Kidney capillary endothelial cell (primary cell): ENCODE results near the gene TREML1.
"Not testable (repeated sequence)": the region's sequence is repeated elsewhere in the genome, so short reads cannot be mapped to it uniquely, and the experiment has no call there.

Experiments used
- DNase-seq: peaks from one replicate; pipeline ENCODE4 v3.0.0-alpha.2; 2018; ENCODE audit warnings: low spot score

TREML1 gene, protein sequence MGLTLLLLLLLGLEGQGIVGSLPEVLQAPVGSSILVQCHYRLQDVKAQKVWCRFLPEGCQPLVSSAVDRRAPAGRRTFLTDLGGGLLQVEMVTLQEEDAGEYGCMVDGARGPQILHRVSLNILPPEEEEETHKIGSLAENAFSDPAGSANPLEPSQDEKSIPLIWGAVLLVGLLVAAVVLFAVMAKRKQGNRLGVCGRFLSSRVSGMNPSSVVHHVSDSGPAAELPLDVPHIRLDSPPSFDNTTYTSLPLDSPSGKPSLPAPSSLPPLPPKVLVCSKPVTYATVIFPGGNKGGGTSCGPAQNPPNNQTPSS

DNA sequence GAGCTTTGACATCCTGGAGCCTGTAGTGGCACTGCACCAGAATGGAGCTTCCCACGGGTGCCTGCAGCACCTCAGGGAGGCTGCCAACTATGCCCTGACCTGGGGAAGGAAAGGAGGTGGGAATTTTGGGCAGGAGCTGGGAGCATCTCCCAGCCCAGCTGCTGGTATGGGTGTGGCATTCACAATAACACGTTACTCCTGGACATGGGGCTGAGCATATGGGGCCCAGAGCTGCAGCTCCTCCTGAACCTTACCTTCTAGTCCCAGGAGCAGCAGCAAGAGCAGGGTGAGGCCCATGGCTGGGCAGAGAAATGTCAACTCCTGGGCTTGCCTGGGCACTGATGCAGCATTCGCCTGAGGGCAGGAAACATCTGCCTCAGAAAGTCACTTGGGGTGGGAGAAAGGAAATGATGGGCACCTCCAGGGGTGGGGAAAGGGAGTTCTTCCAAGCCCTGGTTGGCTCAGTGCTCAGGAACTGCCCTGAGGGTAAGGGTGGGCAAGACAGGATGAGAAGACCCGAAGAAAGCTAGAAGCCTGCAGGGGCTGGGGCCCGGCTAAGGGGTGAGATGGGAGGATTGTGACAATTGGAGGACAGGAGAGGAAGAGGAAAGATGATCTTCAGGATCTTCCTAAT lies at the start of gene TREML1:
TSS of gene TREML1 (minus strand) at position 356 of the 634 bp plus-strand sequence. CDS start at position 297, 59 bp downstream.
- DNase-seq, result no peak

DNA sequence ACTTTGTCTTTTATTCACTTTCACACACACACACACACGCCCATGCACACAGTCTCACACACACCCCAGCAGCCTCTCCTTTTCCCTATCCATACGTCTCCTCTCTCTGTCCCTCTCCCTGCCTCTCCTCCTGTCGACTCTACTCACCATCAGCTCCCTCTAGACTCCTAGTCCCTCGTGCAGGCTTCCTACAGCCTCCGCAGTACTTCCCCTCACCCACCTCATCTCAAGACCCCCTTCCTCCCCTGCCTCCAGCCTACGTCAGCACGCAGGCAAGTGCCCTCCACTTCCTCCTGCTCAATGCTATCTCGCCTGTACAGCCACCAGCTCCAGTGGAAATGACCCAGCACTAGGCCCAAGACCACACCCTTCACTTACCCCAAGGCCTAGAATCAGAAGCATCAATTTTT lies 47.6 kb upstream of the TREML1 start:
- no peak for DNase-seq

DNA sequence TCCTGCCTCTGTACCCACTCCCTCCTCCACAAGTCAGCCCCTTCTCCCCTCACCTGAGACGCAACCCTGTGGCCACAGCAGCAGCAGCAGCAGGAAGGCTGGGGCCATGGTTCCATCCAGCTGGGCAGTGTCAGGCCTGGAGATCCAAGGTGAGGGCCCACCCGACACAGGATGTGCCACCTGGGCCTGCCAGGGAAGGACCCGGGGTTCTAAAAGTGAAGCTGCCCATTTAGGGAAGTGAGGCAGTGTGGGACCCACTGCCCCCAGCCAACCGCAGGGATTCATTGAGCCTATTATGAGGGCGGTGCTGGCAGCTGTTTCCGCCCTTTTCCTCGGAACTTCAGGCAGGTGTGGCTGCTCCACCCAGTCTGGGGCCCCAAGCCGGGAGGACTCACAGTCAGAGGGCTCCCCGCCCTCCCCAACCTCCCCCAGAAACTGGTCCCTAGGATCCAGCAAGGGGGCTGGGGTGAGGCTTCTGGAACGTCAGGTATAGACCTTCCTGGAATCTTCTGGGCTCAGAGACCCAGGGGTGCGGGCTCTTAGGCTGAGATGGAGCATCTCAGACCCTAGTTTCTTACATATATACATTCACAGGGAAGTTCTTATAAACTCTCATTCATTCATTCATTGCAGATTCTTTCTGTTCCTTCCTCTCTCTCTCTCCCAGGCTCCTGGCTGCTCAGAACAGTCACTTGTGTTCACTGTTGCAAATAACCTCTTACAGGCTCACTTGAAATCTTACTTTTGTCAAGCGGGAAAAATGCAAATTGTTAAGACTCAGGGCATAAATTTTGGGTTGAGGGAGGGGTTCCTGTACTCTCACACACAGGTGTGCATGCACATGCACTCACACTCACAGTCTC lies 47.0 kb upstream of the TREML1 start, which contains the start of gene TREML2:
TSS of gene TREML2 (minus strand) at position 249 of the 863 bp plus-strand sequence. CDS start at position 108, 141 bp downstream.
- no peak for DNase-seq

DNA sequence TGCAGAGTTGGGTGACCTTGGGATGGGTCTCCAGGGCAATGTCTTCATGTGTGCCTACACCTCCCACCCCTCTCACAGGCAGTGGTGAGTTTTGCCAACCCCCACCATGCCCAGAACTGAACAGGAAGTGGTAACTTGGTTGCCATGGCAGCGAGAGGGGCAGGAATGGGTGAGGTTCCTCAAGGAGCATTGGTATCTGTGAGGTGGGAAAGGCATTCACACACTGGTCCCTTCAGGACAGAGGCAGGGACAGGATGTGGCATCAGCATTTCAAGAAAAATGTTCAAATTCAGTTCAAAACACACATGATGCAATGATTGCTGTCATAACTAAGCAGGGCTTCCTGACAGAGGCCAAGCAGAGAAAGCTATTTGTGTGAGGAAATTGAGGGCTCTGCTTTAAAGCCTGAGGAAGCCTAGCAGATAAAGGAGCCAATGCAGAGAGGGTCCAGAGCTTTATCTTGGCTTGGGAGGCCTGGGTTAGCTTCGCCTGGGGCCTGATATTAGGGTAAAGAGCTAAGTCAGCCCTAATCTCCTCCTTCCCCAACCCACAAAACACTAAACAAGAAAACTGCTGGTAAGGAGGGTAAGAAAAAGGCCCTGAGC lies 46.3 kb upstream of the TREML1 start:
- no peak for DNase-seq

DNA sequence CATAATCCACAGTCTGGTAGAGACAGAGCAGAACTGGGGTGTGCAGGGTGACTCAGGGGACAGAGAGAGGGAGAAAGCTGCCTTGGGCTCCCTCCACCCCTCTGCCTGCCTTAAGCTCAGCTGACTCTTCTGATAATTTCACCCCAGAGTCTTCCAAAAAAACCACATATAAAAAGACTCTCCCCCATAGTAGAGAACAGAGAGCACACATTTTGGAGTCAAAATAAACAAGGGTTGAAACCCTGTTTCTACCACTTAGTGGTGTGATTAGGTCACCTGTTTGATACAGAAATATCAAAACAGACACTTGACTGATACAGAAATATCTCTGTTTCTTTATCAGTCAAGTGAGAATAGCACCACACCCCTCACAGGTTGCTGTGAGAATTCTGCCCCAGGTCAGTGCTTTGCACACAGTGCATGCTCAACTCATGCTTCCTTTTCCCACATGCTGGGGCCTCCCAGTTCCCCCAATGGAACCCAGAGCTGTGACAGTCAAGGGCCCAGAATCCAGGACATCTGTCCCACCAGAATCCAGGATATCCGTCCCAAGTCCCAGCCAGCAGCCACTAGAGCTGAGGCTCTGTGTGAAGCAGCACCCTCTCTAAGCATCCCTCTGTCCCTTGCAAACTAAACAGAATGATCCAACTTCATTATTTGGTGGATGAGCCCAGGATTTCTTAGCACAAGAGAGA lies 45.6 kb upstream of the TREML1 start:
- DNase-seq, result no peak

DNA sequence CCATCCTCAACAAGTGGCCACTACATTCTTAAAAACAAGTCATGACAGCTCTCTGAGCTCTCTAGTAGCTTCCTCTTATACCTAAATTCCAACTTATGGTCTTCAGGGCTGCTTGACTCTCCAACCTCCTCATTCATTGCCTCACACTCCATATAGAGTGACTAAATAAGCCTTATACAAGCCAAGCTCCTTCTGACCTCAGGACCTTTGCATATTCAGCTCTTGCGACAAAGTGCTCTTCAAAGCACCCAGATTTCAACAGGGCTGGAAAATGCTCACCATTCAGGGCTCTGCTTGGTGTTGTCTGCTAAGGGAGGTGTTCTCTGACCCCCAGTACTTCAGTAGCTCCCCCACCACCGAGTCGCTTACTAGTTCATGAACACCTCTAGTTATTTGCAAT lies 43.1 kb upstream of the TREML1 start:
- no peak for DNase-seq

DNA sequence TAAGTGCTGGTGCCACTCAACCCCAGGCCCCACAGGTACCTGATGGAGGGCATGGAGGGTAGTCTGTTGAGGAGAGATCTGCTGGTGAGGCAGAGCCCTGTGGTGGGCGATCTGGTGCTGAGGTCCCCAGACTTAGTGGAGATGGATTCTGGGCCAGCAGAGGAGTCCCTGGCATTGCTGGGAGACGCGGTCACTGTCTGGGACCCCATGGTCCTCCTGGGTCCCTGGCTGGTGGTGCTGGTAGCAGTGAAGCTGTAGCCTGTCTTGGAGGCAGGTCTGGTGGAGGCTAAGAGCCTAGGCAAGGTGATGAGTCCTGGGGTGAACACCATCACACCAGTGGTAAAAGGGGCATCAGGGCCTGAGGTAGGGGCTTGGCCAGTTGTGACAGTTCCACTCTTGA lies 40.2 kb upstream of the TREML1 start:
- no peak for DNase-seq

DNA sequence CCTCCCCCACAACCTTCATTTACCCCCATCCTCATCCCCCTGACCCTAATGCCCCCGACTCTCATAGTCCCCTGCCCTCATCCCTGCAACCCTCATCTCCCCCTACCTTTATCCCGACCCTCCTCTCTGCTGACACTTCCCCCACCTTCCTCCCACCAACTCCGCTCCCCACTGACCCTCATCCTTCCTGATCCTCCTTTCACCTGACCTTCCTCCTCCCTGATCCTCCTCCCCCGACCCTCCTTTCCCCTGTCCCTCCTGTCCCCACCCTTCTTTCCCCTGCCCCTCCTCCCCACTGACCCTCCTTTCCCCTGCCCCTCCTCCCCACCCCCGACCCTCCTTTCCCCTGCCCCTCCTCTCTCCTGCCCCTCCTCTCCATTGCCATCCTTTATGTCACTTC lies 39.7 kb upstream of the TREML1 start:
- DNase-seq, result no peak

DNA sequence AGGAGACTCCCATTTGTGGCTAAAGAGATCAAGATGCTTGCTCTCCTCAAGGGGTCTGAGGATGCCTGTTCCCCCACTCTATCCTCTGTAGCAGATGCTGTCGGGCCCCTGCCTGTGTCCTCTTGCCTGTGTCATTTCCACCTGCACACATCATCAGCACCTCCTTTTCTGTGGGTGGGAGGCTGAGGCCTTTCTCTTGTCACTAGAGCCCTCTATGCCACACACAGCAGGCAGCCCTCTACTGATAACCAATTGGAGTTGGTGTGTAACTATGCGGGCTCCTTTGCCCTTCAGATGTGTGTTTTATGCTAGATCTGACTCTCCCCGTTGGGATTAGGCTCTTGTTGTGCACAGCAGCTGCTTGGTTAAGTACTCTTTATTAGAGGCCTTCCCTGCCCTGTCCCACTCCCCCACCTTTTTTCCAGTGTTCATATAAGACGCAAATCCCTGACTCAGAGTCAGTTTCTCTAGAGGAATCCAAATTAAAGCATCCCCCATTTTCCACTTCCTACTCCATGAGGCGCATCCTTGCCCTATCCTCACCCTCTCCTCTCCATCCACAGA lies 39.1 kb upstream of the TREML1 start:
- DNase-seq, result no peak

DNA sequence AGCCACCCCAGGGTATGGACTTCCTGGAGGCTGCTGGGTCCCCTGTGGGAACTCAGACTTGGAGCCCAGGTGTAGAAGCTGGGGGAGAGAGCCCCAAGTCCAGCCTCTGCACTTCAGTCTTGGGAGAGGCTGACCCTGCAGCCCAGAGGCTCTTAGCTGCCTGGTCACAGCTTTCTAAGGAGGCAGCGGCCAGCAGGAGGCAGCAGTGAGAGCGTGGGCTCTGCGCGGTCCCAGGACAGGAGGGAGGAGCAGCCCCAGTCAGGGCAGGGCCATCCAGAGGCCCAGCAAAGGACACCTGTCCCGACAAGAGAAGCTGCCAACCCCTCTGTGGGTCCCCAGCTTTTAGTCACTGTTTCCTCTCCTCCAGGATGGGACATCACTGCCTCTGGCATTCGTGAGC lies 37.4 kb upstream of the TREML1 start:
- DNase-seq, result peak; percentile 12

DNA sequence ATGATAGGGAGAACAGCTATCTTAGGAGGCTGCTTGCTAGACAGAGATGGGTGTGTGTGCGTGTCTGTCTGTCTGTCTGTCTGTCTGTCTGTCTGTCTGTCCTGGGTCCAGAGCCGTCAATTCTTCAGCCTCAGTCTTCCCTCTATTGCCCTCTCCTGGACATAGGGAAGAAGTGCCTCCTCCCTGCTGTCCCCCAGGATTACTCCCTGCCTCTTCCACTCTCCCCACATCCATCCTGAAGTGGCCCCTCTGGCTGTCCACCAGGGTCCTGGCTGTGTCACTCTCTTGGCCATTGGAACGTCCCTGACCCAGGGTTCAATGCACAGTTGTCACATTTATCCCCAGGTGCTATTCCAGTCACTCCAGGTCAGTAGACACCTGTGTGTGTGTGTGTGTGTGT lies 36.6 kb upstream of the TREML1 start:
- no peak for DNase-seq

DNA sequence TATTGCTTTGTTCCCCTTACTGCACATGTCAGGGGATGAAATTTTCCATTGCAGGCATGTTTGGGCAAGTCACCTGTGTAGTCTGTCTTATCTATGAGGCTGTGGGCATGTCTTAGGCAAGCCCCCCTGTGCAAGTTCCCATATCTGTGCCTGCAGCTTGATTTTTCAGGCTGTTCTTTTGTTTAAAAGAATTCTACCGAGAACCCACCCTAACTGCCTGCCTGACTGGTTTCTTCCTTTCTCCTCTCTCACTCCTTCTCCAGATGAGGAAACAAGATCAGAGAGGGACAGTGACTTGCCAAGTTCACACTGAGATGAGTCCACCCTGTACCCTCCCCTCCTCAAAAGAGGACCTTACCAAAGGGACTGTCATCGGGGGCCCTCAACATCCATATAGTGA lies 35.8 kb upstream of the TREML1 start:
- DNase-seq, result no peak

DNA sequence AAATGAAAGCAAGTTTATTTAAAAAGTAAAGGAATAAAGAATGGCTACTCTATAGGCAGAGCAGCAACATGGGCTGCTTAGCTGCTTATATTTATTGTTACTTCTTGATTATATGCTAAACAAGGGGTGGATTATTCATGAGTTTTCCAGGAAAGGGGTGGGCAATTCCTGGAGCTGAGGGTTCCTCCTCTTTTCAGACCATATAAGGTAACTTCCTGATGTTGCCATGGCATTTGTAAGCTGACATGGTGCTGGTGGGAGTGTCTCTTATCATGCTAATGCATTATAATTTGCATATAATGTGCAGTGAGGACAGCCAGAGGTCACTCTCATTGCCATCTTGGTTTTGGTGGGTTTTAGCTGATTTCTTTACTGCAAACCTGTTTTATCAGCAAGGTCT lies 34.9 kb upstream of the TREML1 start:
- DNase-seq, result not testable (repeated sequence)

DNA sequence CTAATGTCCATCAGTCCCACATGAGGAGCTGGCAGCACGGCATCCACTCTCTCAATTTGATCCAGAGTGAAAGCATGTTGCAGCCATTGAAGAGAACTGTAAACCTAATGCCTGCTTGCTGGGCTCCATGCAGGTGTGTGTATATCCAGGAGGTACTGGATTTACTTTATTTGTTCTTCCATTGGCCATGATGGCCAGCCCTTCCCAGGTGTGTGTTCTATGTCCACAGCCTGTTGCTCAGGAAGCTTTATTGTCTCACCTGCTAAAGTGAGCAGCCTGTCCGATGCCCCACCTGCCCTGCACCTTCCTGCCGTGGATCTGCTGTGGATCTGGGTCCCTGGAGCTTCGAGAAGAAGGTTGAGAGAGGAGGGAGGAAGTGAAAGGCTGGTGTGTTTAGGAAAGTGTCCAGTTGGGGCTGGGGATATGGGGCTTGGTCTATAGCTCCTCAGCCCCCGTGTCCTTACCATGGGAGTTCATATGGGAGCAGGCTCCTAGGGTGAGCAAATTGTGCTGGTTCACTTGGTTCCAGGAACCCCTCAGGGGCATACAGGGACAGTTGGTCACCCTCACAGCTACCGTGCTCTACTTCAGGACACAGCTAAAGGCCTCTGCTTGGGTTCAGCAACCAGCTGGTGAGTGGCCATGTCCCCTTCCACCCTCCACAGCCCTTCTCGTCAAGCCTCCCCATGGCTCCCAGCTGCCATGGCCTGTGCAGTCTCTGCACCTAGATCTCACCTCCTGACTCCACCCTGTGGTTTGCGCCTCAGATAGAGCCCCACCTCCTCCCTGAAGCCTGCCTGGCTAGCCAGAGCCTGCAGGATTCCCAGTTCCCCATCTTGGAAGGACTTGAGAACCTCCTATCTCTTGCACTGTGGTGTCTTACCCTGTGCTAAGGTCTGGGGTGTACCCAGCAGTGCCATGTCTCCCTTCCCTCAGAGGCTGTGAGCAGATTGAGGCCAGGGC lies 34.1 kb upstream of the TREML1 start:
- DNase-seq, result no peak

DNA sequence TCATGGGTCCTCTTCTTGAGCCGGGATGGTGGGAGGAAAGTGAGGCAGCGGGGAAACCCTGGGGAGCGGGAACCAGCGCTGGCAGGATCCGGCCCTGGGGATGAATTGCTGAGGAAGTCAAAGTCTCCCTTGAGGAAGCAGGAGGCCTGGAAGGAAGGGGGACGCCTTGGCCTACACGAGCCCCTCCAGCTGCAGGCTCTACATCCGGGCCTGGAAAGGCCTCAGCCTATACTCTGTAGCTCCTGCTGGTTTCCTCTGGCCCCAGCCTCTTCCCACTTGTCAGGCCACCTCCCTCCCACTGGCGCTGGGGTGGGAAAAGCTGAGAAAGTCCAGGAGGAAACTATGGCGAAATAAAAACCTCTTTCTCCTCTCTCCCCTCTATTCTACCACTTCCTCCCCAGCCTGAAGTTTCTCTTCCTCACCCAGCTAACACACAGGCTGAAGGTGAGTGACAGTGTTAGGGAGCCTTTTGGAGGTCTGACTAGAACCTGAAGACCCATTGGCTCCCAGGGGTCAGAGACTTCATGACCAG lies 31.9 kb upstream of the TREML1 start:
- DNase-seq, result no peak

DNA sequence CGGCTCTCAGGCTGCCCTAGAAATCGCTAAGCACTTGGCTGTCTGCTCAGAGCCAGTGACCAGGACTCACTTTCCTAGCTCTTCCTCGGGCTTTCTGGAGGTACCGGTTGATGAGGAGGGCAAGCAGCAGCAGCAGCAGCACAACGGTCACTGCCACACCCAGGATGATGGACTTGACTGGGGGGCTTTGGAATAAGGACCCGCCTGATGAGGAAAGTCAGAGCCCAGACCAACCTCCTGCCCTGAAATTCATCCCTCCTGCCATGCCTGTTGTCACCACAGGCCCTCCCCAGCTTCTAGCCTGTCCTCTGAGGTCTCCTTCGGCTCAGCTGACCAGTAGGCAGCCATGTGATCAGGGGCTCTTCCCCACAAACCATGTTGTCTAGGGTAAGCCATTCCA lies 30.6 kb upstream of the TREML1 start:
- no peak for DNase-seq

DNA sequence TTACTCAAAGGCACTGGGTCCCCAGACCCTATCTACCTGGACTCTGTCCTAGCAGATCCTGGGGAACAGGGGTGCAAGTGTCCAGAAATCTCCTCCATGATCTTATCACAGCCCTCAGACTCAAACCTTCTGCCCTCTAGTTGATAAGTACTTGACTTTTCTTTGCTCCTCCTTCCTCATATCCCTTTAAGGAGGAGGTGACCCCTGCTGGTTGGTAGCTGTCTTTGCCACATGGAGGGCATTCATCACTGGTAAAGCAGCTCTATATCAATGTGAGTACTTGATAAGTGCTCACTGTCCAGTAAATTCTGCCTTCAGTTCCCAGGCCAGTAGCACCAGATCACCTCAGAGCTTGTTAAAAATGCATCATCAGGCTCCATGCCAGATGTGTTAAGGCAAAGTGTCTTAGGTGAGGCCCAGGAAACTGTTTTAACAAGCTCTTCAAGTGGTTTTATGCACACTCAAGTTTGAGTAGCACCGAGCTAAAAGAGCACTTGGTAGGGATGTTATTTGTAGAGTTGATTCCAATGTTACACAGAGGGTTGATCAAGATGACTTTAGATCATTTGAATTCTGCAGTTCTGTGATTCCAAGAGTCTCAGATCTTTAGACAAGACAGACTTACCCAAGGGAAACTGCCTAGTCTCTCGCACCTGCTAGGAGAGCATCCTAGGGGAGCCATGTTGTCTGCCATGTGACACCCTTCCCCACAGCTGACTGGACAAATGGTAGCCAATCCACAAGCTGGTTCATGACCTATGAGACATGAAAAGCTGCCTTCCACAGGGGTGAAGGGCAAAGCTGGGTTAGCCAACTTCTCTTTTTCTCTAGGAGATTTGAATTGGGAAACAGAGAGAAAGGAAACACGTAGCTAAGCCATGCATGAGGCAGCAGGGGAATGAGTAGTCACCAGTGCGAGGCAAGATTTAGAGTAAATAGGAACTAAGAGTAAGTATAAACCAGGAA lies 28.2 kb upstream of the TREML1 start:
- DNase-seq, result peak; percentile 58

DNA sequence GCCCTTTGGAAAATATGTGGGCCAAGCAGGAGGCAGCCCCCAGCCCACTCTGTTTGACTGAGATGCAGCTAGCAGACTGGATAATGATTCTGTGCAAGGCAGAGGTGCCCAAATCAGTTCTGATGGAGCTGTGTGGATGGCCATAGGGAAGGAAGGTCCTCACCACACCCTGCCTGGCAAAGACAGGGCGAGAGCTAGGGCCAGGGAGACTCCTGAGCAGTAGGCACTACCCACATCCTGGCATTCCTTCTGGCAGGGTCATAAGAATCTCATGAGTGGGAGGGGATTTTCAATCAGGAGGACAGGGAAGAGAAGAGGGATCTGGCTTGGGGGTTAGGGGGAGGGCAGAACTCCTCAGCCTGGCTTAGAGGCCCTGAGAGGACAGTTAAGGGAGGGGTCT lies 27.4 kb upstream of the TREML1 start:
- no peak for DNase-seq

DNA sequence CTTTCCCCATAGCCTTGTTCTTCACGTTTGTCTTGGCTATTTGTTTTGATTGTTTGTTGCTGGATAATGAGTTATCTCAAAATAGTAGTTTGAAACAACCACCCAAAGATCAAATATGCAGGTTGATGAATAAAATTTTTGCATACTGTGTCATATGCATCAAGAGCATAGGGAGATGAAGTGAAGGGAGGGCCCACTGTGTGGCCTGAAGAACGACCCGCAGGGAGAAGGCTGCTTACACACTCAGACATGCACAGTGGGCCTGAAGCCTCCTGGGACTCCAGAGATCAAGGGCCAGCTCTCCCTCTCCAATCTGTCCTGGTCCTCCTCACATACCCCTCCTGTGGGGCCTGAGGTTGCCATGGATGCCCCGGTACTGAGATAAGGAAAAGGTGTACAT lies 25.0 kb upstream of the TREML1 start:
- DNase-seq, result no peak
